HUDEP-2 (cell line): ENCODE data around the gene ACTR3C.
"Not testable (repeated sequence)": the region's sequence is repeated elsewhere in the genome, so short reads cannot be mapped to it uniquely, and the experiment has no call there.

ENCODE experiments used
- DNase-seq, 76 experiments: peaks; one replicate each; lab custom pipeline; 2025; ENCODE audit not compliant: unreplicated experiment in 76 of 76; lab: John Stamatoyannopoulos, UW

Gene ACTR3C

GRCh38 chr7:150219941-150220658, 103.2 kb downstream of the ACTR3C start:
- DNase-seq, result not testable (repeated sequence)

- DNase-seq, result not testable (repeated sequence)
These were observed 116.5 kb downstream of the ACTR3C start for GRCh38 chr7:150206848-150207247.

- DNase-seq, result not testable (repeated sequence)
These were observed 117.5 kb downstream of the ACTR3C start for GRCh38 chr7:150205866-150206265.

GRCh38 chr7:150204577-150204976, 118.8 kb downstream of the ACTR3C start:
- not testable (repeated sequence) for DNase-seq

GRCh38 chr7:150202894-150203293, 120.5 kb downstream of the ACTR3C start:
- DNase-seq, result not testable (repeated sequence)
